GM18867 (cell line): Measurements from ENCODE around the gene SCAMP4.

ENCODE experiments used
- ATAC-seq: cut with Tn5 transposase; IDR thresholded peaks from one replicate; pipeline ENCODE4 v1.9.1; 2021; ENCODE audit warnings: mild to moderate bottlenecking, moderate library complexity; ENCODE audit not compliant: unreplicated experiment

The SCAMP4 gene

GRCh38 chr19:1955171-1956121, 50.2 kb downstream of the SCAMP4 start:
- no peak for ATAC-seq

GRCh38 chr19:1956122-1956494, 50.9 kb downstream of the SCAMP4 start:
- ATAC-seq = no peak

- no peak for ATAC-seq
Measured at GRCh38 chr19:1956868-1957492, 51.8 kb downstream of the SCAMP4 start.

- ATAC-seq = no peak
Measured at GRCh38 chr19:1957562-1958248, 52.5 kb downstream of the SCAMP4 start.

GRCh38 chr19:1959928-1960589, 54.9 kb downstream of the SCAMP4 start:
- no peak for ATAC-seq

GRCh38 chr19:1961000-1961883, 56.0 kb downstream of the SCAMP4 start:
- no peak for ATAC-seq

- no peak for ATAC-seq
Measured at GRCh38 chr19:1962674-1963073, 57.5 kb downstream of the SCAMP4 start.

- no peak for ATAC-seq
Measured at GRCh38 chr19:1967087-1967608, 61.9 kb downstream of the SCAMP4 start.

GRCh38 chr19:1968279-1969175, 63.3 kb downstream of the SCAMP4 start:
- ATAC-seq = no peak

- no peak for ATAC-seq
Measured at GRCh38 chr19:1969176-1970002, 64.2 kb downstream of the SCAMP4 start.

GRCh38 chr19:1970003-1970805, 65.0 kb downstream of the SCAMP4 start:
- ATAC-seq = no peak

- no peak for ATAC-seq
Measured at GRCh38 chr19:1970806-1971502, 65.8 kb downstream of the SCAMP4 start.

GRCh38 chr19:1974381-1975161, 69.4 kb downstream of the SCAMP4 start:
- no peak for ATAC-seq

- no peak for ATAC-seq
Measured at GRCh38 chr19:1975162-1975480, 69.9 kb downstream of the SCAMP4 start.
